PFSK-1 (cell line): ENCODE data around the gene KBTBD4.

Experiments
- FOXP2 ChIP-seq: optimal IDR thresholded peaks from 2 replicates; pipeline ENCODE3; 2011; ENCODE audit warnings: borderline replicate concordance, control low read depth, inconsistent platforms; ENCODE audit not compliant: insufficient read depth; ENCODE audit errors: extremely low read length, extremely low read depth
- POLR2AphosphoS5 ChIP-seq: IDR thresholded peaks from 2 replicates; pipeline ENCODE4 v1.6.1; 2012; ENCODE audit warnings: low read depth, mild to moderate bottlenecking, control low read depth, low read length, moderate library complexity
- REST ChIP-seq, 2 experiments: IDR thresholded peaks; 2 replicates each; pipeline versions ENCODE4 v1.6.1 to v1.8.0; 2011 to 2012; ENCODE audit warnings: low read depth in 2 of 2, low read length in 2 of 2, control low read depth in 1 of 2, inconsistent platforms in 1 of 2, mild to moderate bottlenecking in 1 of 2, moderate library complexity in 1 of 2; ENCODE audit not compliant: insufficient read depth in 1 of 2
- SIN3A ChIP-seq: IDR thresholded peaks from 2 replicates; pipeline ENCODE4 v1.6.1; 2012; ENCODE audit warnings: mild to moderate bottlenecking, low read length, moderate library complexity, borderline replicate concordance; ENCODE audit not compliant: insufficient read depth
- TAF1 ChIP-seq: IDR thresholded peaks from 2 replicates; pipeline ENCODE4 v1.6.1; 2012; ENCODE audit warnings: low read length, control low read depth, borderline replicate concordance; ENCODE audit not compliant: insufficient read depth

KBTBD4 gene

DNA sequence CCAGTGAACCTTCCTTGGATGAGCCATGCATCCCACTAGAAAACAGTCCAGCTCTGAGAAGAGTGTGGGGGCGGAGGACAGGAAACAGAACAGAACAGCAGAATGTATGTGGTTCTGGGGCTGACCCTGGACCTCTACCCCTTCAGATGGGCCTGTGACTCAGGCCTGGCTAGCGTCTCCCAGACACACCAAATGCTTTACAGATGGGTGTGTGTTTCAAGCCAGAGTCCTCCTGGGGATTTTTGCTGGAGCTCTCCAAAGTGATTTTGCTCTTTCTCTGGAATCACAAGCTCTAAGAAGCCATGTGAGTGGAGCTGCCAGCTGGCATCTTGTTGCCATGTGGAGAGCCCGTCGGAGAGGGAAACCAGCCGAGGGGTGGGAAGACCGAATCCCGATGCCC lies 28.6 kb upstream of the KBTBD4 start:
- TF ChIP-seq TAF1 (no peak), REST (IDR thresholded peaks at IDR 0.05; ENCODE audit: insufficient read depth in 1 of 2, low read depth in 2 of 2, low read length in 2 of 2) (0 out of 4 replicates have a peak, but pooled peaks of 1 of the 2 experiments have one; percentile 9), POLR2AphosphoS5 (no peak)

- TF ChIP-seq FOXP2, result no peak
- TF ChIP-seq REST (IDR thresholded peaks at IDR 0.05; ENCODE audit: insufficient read depth in 1 of 2, low read depth in 2 of 2, low read length in 2 of 2), result no peak
- no peak for TF ChIP-seq POLR2AphosphoS5
- no peak for TF ChIP-seq TAF1
- TF ChIP-seq SIN3A, result no peak
Measured at GRCh38 chr11:47606731-47607130, 28.0 kb upstream of the KBTBD4 start.

DNA sequence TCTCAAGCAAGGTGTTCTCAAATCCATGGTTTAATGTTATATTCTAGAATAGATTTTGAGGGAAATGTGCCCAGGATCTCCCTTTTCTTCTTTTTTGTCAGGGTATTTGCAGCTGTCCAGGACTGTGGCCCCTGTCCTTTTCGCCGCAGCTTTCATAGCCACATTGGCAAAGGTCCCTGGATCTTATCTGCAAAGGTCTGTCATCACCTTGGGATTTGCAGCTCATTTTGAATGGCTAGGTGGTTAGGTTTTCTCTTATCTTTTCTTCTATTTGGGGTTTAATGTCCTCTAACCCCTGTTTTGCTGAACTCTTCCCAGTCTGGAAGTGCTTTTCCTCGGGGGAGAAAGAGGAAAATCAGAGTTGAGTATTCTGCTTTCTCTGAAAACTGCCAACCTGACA lies 27.2 kb upstream of the KBTBD4 start:
- TF ChIP-seq REST (IDR thresholded peaks at IDR 0.05; ENCODE audit: insufficient read depth in 1 of 2, low read depth in 2 of 2, low read length in 2 of 2) (no peak), SIN3A (no peak)

- TF ChIP-seq TAF1 (no peak), FOXP2 (no peak), SIN3A (no peak), REST (IDR thresholded peaks at IDR 0.05; ENCODE audit: insufficient read depth in 1 of 2, low read depth in 2 of 2, low read length in 2 of 2) (no peak)
Measured at GRCh38 chr11:47603295-47603694, 24.5 kb upstream of the KBTBD4 start.

- no peak for TF ChIP-seq REST (IDR thresholded peaks at IDR 0.05; ENCODE audit: insufficient read depth in 1 of 2, low read depth in 2 of 2, low read length in 2 of 2)
- TF ChIP-seq FOXP2, result no peak
- TF ChIP-seq POLR2AphosphoS5, result no peak
- no peak for TF ChIP-seq SIN3A
- no peak for TF ChIP-seq TAF1
Measured at GRCh38 chr11:47599902-47600301, 21.1 kb upstream of the KBTBD4 start.
